Measurements from ENCODE around the gene MIER3. TPM values are rescaled to one million over a fixed set of nuclear protein-coding genes. Genes with fewer than 3 reads are reported as not detected.

The MIER3 gene
- total RNA-seq, 1 experiment from 2014 or later: 19.6 TPM

GRCh38 chr5:56959326-56959725 is 7.4 kb upstream of the MIER3 start:
- DNase-seq (ENCODE audit: low read depth): no peak

GRCh38 chr5:56958595-56958994 is 6.7 kb upstream of the MIER3 start:
- no peak for DNase-seq (ENCODE audit: low read depth)

DNA sequence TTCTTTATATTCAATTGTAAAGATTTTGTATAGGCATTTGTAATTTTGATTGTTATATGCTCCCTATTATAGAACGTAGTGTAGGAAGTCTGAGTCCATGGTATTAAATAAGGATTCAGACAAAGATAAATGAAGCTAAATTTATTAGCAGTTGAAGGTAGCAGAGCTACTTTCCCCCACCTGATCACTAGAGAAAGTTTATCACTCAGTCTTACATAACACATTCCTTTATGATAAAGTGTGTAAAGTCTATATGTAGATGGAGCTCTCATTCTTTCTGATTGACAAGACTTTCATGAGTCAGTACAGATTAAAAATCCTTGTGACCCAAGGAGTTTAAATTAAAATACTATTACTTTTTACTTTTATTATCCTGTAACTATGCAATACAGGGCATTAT is 2.3 kb upstream of the MIER3 start:
- no peak for DNase-seq (ENCODE audit: low read depth)

DNA sequence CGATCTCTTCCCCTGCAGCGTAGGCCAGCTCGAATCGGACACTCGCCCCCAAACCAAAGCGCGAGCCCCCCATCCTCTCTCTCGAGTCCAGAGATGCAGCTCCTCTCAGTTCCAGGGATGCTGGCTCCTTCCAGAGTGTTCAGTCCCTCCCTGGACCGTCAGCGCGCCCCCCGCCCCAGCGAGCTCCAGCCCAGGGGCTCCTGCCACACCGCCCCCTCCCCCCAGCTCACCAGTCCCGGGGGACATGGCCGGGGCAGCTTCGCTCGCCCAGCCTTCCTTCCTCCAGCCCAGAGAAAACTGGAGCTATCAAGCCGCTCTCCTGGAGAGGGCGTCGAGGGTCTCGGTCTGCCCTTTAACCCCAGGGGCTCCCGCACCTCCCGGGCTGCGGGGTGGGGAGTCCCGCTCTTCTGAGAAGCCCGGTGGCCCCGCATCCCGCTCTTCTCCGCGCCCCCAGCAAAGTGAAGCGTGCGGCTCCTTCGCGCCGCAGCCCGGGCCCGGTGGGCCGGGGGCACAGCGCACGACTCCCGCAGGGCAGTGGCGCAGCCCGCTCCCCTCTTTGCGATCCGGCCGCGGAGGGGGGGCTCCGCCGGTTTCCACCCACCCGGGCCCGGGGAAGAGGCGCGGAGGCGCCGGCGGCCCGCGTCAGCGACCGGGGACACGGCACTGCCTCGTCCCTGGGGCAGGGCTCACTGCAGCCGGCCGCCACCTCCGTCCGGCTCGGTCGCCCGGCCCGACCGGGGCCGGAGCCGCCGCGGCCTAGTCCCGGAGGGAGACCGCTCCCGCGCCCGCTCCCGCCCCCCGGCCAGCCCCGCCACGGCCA is 587 bp downstream of the MIER3 start:
- peak; percentile 24 for DNase-seq (ENCODE audit: low read depth)

GRCh38 chr5:56950626-56951125 is 1.2 kb downstream of the MIER3 start:
- peak; percentile 58 for DNase-seq (ENCODE audit: low read depth)

GRCh38 chr5:56947052-56947451 is 4.9 kb downstream of the MIER3 start:
- DNase-seq (ENCODE audit: low read depth): no peak

GRCh38 chr5:56941981-56942380 is 9.9 kb downstream of the MIER3 start:
- DNase-seq (ENCODE audit: low read depth): no peak

DNA sequence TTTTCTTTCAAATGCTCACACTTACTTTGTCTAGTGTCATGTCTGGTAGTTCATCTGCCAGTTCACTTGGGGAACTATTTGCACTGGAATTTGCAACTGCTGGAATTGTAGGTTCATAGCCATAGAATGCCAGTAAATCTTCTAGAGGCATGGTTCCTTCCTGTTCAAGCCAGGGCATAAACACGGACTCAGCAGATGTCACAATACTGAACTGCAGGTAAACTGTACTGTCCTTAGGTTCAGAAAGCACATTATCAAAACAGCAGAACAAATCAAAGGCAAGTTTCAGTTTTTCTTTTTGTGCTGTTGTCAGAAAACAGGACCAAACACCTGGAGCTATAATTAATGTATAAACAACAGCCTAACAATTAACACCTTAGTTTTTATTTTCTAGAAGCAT is 13.1 kb downstream of the MIER3 start:
- DNase-seq (ENCODE audit: low read depth): no peak

- DNase-seq (ENCODE audit: low read depth): no peak
These were observed 17.6 kb downstream of the MIER3 start for GRCh38 chr5:56934325-56934724.

DNA sequence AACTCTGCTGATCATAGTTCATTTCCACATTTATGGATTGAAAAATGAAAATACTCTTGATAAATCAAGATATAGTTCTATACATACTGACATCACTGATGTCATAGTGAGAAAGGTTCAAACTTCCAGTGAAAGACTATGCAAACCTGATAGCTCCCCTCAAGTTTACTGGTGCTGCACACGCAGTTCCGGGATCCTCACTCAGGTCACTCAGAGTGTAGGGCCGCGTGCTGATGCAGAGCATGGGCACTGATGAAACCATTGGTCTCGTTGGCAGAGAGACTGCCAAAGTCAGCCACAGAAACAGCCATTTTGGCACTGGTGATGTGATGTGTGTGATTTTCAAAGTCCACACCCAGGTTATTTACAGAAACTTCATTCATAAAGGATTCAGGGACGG is 29.0 kb downstream of the MIER3 start:
- DNase-seq (ENCODE audit: low read depth): no peak

GRCh38 chr5:56919942-56920662 is 31.8 kb downstream of the MIER3 start:
- no peak for DNase-seq (ENCODE audit: low read depth)

DNA sequence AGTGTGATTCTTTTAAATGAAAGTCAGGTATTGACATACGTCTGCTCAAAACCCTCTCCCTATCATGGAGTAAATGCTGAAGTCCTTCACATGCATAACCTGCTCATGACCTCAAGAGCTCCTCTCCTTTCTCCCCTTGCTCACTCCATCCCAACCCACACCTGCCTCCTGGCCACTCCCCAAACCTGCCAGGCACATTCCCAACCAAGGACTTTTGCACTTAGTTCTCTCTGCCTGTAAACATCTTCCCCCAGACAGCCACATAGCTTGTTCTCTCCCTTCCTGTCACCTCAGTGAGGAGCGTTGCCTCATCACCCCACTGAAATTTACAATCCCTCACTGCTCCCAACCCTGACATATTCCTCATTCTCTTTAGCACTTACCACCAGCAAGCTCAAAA is 33.9 kb downstream of the MIER3 start:
- DNase-seq (ENCODE audit: low read depth): no peak

GRCh38 chr5:56917534-56917933 is 34.4 kb downstream of the MIER3 start:
- no peak for DNase-seq (ENCODE audit: low read depth)

DNA sequence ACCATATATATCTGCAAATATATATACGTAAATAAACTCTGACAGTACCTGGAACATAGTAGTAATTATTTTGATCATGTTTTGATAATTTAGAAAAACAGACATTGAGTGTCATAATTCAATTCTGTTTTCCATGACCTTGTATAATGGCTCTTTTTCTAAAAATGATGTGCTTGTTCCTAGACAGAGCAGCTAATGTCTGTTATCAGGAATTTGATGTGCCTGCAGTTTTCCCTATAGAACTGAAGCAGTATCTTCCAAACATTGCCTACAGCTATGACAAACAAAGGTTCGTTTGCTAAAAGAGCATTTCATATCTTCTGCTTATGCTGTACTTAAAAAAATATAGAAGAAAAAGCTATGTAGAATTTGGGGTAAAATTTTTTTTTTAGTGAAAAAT is 37.2 kb downstream of the MIER3 start:
- DNase-seq (ENCODE audit: low read depth): no peak

DNA sequence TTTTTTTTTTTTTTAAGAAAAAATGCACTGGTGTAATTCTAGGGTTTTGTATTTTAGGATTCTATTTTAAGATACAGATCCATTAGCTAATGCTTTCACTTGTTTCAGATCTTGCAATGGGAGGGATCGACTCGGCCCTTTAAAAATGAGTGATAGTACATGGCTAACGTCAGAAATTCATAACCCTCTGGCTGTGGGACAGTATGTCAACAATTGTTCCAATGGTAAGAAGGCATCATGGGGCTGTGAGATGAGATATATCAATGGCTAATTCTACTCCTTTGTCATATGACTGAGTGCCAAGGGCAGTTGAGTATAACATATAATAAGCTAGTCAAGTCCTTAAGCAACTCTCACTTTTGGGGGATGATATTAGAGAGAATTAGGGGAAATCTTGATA is 38.2 kb downstream of the MIER3 start:
- DNase-seq (ENCODE audit: low read depth): no peak

- no peak for DNase-seq (ENCODE audit: low read depth)
These were observed 41.5 kb downstream of the MIER3 start for GRCh38 chr5:56910210-56910965.

- peak; percentile 95 for DNase-seq (ENCODE audit: low read depth)
These were observed 42.4 kb downstream of the MIER3 start, which contains the start of gene SETD9 for GRCh38 chr5:56909294-56910209. Gene SETD9 (plus strand): TSS chr5:56909596. CDS start chr5:56909646, 50 bp downstream.

GRCh38 chr5:56908942-56909293 is 43.0 kb downstream of the MIER3 start:
- DNase-seq (ENCODE audit: low read depth): no peak

DNA sequence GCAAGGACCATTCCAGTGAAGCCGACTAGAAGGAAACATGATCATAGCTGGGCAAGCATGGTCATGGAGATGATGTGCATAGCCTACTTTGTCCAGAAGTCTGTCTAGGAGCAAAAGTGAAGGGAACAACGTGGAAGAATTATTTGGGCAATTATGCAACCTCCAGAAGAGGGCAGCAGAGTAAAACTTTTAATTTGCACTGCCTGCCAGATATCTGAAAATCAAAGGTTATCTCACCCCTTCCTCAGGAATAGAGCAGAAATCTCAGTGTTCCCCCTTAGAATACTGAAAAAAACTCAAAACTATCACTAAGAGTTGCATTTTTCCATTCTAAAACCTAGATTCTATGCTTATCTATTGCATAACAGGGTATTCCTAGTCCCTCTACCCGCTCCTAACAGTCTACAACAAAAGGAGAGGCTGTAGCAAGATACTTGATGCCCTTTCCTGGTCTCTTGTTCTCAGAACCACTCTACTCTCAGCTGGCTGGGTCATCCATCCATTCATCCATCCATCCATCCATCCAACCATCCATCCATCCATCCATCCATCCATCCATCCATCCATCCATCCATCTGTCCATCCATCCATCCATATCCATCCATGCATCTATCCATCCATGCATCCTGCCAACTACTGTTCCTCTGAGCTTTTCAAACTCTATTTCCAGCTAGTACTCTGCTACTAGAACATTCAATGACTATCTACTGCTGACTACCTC is 50.9 kb downstream of the MIER3 start:
- peak; percentile 49 for DNase-seq (ENCODE audit: low read depth)

DNA sequence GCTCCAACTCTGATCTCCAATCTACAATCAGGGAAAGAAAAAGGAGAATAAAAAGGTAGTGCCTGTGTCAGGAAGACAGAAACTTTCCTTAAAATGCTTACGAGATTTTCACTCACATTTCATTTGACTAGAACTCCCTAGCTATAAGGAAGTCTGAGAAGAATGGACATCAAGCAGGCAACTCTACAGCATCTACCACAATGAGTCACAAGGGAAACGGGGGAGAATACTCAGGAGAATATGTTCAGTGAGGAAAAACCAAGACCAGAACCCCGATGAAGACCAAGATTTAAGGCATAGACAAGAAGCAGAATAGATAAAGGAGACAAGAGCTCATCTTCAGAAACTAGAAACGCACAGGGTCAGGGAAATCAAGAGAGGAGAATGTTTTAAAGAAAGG is 51.5 kb downstream of the MIER3 start:
- peak; percentile 43 for DNase-seq (ENCODE audit: low read depth)
